DND-41 (cell line): ENCODE measurements around the gene C1orf115.

Source experiments
- CTCF ChIP-seq: IDR thresholded peaks from 2 replicates; pipeline ENCODE4 v1.5.1; 2012; ENCODE audit warnings: borderline replicate concordance, low read length, moderate library complexity, mild to moderate bottlenecking; ENCODE audit not compliant: poor library complexity, severe bottlenecking; ENCODE audit errors: extremely low read depth
- EZH2 ChIP-seq: IDR thresholded peaks from 3 replicates; pipeline ENCODE4 v1.6.1; 2012; ENCODE audit warnings: borderline replicate concordance, low read depth, mild to moderate bottlenecking, moderate library complexity, low read length, inconsistent platforms; ENCODE audit not compliant: severe bottlenecking

GRCh38 chr1:220696226-220696862 is 6.2 kb downstream of the C1orf115 start:
- TF ChIP-seq CTCF (no peak), EZH2 (no peak)
